CD4-positive, alpha-beta T cell treated with Interleukin-4 for 4 hours (primary cell): ENCODE results near the gene YBX1.
"Not testable (repeated sequence)": the region's sequence is repeated elsewhere in the genome, so short reads cannot be mapped to it uniquely, and the experiment has no call there.

Source experiments
- DNase-seq: peaks from one replicate; pipeline ENCODE4 v3.0.0-alpha.2; 2020

Gene YBX1

GRCh38 chr1:42681741-42682483 lies at the start of gene YBX1:
YBX1 (plus strand) TSS chr1:42682418; CDS start chr1:42682566, 148 bp downstream.
- peak; percentile 99 for DNase-seq

GRCh38 chr1:42639116-42639515 lies 43.1 kb upstream of the YBX1 start:
- DNase-seq: no peak

- DNase-seq: no peak
Observed at GRCh38 chr1:42646056-42646455, 36.2 kb upstream of the YBX1 start.

GRCh38 chr1:42657201-42657600 lies 25.0 kb upstream of the YBX1 start:
- no peak for DNase-seq

- DNase-seq: peak; percentile 91
Observed at GRCh38 chr1:42657981-42658876, 24.0 kb upstream of the YBX1 start, which contains the start of gene PPIH. PPIH (plus strand) TSS chr1:42658423; CDS start chr1:42658447, 24 bp downstream.

GRCh38 chr1:42658877-42659337 lies 23.3 kb upstream of the YBX1 start:
- no peak for DNase-seq

- DNase-seq: peak; percentile 24
Observed at GRCh38 chr1:42660907-42661500, 21.2 kb upstream of the YBX1 start.

GRCh38 chr1:42669936-42670335 lies 12.3 kb upstream of the YBX1 start:
- DNase-seq: no peak

- no peak for DNase-seq
Observed at GRCh38 chr1:42670425-42670824, 11.8 kb upstream of the YBX1 start.

- no peak for DNase-seq
Observed at GRCh38 chr1:42674214-42674613, 8.0 kb upstream of the YBX1 start.

- DNase-seq: no peak
Observed at GRCh38 chr1:42674682-42675081, 7.5 kb upstream of the YBX1 start.

GRCh38 chr1:42675467-42675866 lies 6.8 kb upstream of the YBX1 start:
- no peak for DNase-seq

- no peak for DNase-seq
Observed at GRCh38 chr1:42676534-42677087, 5.6 kb upstream of the YBX1 start.

GRCh38 chr1:42679364-42679983 lies 2.7 kb upstream of the YBX1 start:
- DNase-seq: no peak

- DNase-seq: no peak
Observed at GRCh38 chr1:42680055-42680454, 2.2 kb upstream of the YBX1 start.

- DNase-seq: peak; percentile 26
Observed at GRCh38 chr1:42680921-42681683, 1.1 kb upstream of the YBX1 start.

- not testable (repeated sequence) for DNase-seq
Observed at GRCh38 chr1:42682484-42682738, 193 bp downstream of the YBX1 start.

- DNase-seq: peak; percentile 63
Observed at GRCh38 chr1:42682739-42683531, 717 bp downstream of the YBX1 start.

- no peak for DNase-seq
Observed at GRCh38 chr1:42684139-42684538, 1.9 kb downstream of the YBX1 start.

- DNase-seq: no peak
Observed at GRCh38 chr1:42686418-42686817, 4.2 kb downstream of the YBX1 start.

GRCh38 chr1:42689912-42690311 lies 7.7 kb downstream of the YBX1 start:
- no peak for DNase-seq
